DOHH2 (cell line): ENCODE data around the gene XIST.

Experiments used
- EZH2phosphoT487 ChIP-seq: fragments of 200-600 bp; sonication (generic); IDR thresholded peaks from 2 replicates; pipeline ENCODE4 v1.6.1; 2017; ENCODE audit warnings: borderline replicate concordance, mild to moderate bottlenecking, antibody characterized with exemption, low read length, moderate library complexity, mixed read lengths
- TF ChIP-seq, protein P1 (sequence below): fragments of 200-600 bp; sonication (generic); IDR thresholded peaks from one replicate; pipeline ENCODE4 v1.5.1; 2014; ENCODE audit warnings: antibody characterized with exemption, mild to moderate bottlenecking, low read depth, low read length; ENCODE audit not compliant: poor library complexity, severe bottlenecking

GRCh38 chrX:73836956-73837477 is 15.5 kb downstream of the XIST start:
- TF ChIP-seq, protein P1, sequence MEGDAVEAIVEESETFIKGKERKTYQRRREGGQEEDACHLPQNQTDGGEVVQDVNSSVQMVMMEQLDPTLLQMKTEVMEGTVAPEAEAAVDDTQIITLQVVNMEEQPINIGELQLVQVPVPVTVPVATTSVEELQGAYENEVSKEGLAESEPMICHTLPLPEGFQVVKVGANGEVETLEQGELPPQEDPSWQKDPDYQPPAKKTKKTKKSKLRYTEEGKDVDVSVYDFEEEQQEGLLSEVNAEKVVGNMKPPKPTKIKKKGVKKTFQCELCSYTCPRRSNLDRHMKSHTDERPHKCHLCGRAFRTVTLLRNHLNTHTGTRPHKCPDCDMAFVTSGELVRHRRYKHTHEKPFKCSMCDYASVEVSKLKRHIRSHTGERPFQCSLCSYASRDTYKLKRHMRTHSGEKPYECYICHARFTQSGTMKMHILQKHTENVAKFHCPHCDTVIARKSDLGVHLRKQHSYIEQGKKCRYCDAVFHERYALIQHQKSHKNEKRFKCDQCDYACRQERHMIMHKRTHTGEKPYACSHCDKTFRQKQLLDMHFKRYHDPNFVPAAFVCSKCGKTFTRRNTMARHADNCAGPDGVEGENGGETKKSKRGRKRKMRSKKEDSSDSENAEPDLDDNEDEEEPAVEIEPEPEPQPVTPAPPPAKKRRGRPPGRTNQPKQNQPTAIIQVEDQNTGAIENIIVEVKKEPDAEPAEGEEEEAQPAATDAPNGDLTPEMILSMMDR: no peak
- TF ChIP-seq EZH2phosphoT487: no peak
